ENCODE results near the gene DNAL4. TPM values are rescaled to one million over a fixed set of nuclear protein-coding genes. Genes with fewer than 3 reads are reported as not detected.

Gene DNAL4
- polyA plus RNA-seq, 1 donor = 12.2 TPM

GRCh38 chr22:38784035-38784434, 9.9 kb downstream of the DNAL4 start:
- DNase-seq = no peak

GRCh38 chr22:38783095-38783615, 10.8 kb downstream of the DNAL4 start:
- no peak for DNase-seq

GRCh38 chr22:38782402-38783094, 11.4 kb downstream of the DNAL4 start:
- no peak for DNase-seq

- no peak for DNase-seq
These were observed 12.9 kb downstream of the DNAL4 start for GRCh38 chr22:38781033-38781432.

- no peak for DNase-seq
These were observed 16.8 kb downstream of the DNAL4 start for GRCh38 chr22:38777087-38777671.

GRCh38 chr22:38776086-38776485, 17.9 kb downstream of the DNAL4 start:
- no peak for DNase-seq

GRCh38 chr22:38775656-38776055, 18.3 kb downstream of the DNAL4 start:
- DNase-seq = no peak

- no peak for DNase-seq
These were observed 19.3 kb downstream of the DNAL4 start for GRCh38 chr22:38774496-38775166.

GRCh38 chr22:38773363-38773946, 20.5 kb downstream of the DNAL4 start:
- DNase-seq = no peak

GRCh38 chr22:38772623-38772873, 21.4 kb downstream of the DNAL4 start:
- no peak for DNase-seq

- no peak for DNase-seq
These were observed 23.5 kb downstream of the DNAL4 start for GRCh38 chr22:38770257-38770949.

GRCh38 chr22:38768036-38768435, 25.9 kb downstream of the DNAL4 start:
- DNase-seq = no peak

- no peak for DNase-seq
These were observed 26.6 kb downstream of the DNAL4 start for GRCh38 chr22:38767313-38767712.

GRCh38 chr22:38766076-38766777, 27.7 kb downstream of the DNAL4 start:
- DNase-seq = no peak

- no peak for DNase-seq
These were observed 31.4 kb downstream of the DNAL4 start for GRCh38 chr22:38762551-38762983.

GRCh38 chr22:38761202-38762162, 32.5 kb downstream of the DNAL4 start:
- DNase-seq = no peak

GRCh38 chr22:38760477-38761201, 33.3 kb downstream of the DNAL4 start:
- no peak for DNase-seq

GRCh38 chr22:38759005-38759404, 34.9 kb downstream of the DNAL4 start:
- DNase-seq = no peak

GRCh38 chr22:38758276-38758945, 35.5 kb downstream of the DNAL4 start:
- DNase-seq = no peak

GRCh38 chr22:38757464-38757757, 36.5 kb downstream of the DNAL4 start:
- DNase-seq = no peak

All from hindlimb muscle (tissue), 1 donor.